Epithelial cell of esophagus (primary cell): ENCODE data around the gene CALU.

Experiments used
- DNase-seq: peaks from one replicate; pipeline ENCODE4 v3.0.0; 2010; ENCODE audit warnings: low read depth
- H3K4me3 ChIP-seq: 2 replicates; pipeline ENCODE4 v1.5.1; 2011; ENCODE audit warnings: mild to moderate bottlenecking, low read length, control low read depth
- CTCF ChIP-seq: IDR thresholded peaks from 2 replicates; pipeline ENCODE4 v1.5.1; 2011; ENCODE audit warnings: low read depth, mild to moderate bottlenecking, low read length, control low read depth, inconsistent platforms; ENCODE audit not compliant: insufficient read depth; ENCODE audit errors: missing control alignments

The CALU gene

GRCh38 chr7:128724743-128725142 is 14.4 kb upstream of the CALU start:
- TF ChIP-seq CTCF, result no peak
- no peak overlapping the region for H3K4me3 ChIP-seq
- no peak for DNase-seq

GRCh38 chr7:128725531-128725930 is 13.6 kb upstream of the CALU start:
- no peak for DNase-seq
- TF ChIP-seq CTCF, result no peak
- no peak overlapping the region for H3K4me3 ChIP-seq

- TF ChIP-seq CTCF, result no peak
- DNase-seq, result no peak
- H3K4me3 ChIP-seq, result no peak overlapping the region
Measured at GRCh38 chr7:128726059-128726736, 13.0 kb upstream of the CALU start.

GRCh38 chr7:128726737-128727072 is 12.5 kb upstream of the CALU start:
- TF ChIP-seq CTCF, result no peak
- no peak for DNase-seq
- H3K4me3 ChIP-seq, result no peak overlapping the region

GRCh38 chr7:128727239-128727638 is 11.9 kb upstream of the CALU start:
- peak; percentile 85 for DNase-seq
- no peak for TF ChIP-seq CTCF
- H3K4me3 ChIP-seq, result no peak overlapping the region

- TF ChIP-seq CTCF, result no peak
- H3K4me3 ChIP-seq, result no peak overlapping the region
- peak; percentile 70 for DNase-seq
Measured at GRCh38 chr7:128728598-128728997, 10.6 kb upstream of the CALU start.

GRCh38 chr7:128729494-128729893 is 9.7 kb upstream of the CALU start:
- no peak for DNase-seq
- no peak for TF ChIP-seq CTCF
- no peak overlapping the region for H3K4me3 ChIP-seq
